GM19468 (cell line): ENCODE data around the gene TMED3.

Source experiments
- ATAC-seq: cut with Tn5 transposase; IDR thresholded peaks from one replicate; pipeline ENCODE4 v1.9.1; 2021; ENCODE audit warnings: mild to moderate bottlenecking, moderate library complexity, moderate number of reproducible peaks; ENCODE audit not compliant: unreplicated experiment; ENCODE audit errors: extremely low read depth

The TMED3 gene

GRCh38 chr15:79310985-79311900, at the start of gene TMED3:
Gene TMED3, plus strand, starts transcription at chr15:79311112. Its CDS starts 138 bp downstream, at chr15:79311250.
- ATAC-seq, result peak; percentile 87

GRCh38 chr15:79261836-79262235, 49.1 kb upstream of the TMED3 start:
- ATAC-seq, result no peak

GRCh38 chr15:79265167-79265566, 45.7 kb upstream of the TMED3 start:
- no peak for ATAC-seq

GRCh38 chr15:79265987-79266579, 44.8 kb upstream of the TMED3 start:
- no peak for ATAC-seq

GRCh38 chr15:79282371-79283251, 28.3 kb upstream of the TMED3 start, which contains the start of gene ANKRD34C:
Gene ANKRD34C, plus strand, starts transcription at chr15:79282722. Its CDS starts 10,563 bp downstream, at chr15:79293285.
- no peak for ATAC-seq

GRCh38 chr15:79283252-79284048, 27.5 kb upstream of the TMED3 start:
- no peak for ATAC-seq

- ATAC-seq, result no peak
Observed at GRCh38 chr15:79290642-79291275, 20.2 kb upstream of the TMED3 start.

- no peak for ATAC-seq
Observed at GRCh38 chr15:79292011-79292410, 18.9 kb upstream of the TMED3 start.

GRCh38 chr15:79294075-79294474, 16.8 kb upstream of the TMED3 start:
- no peak for ATAC-seq

- ATAC-seq, result no peak
Observed at GRCh38 chr15:79296583-79296982, 14.3 kb upstream of the TMED3 start.

GRCh38 chr15:79299126-79299840, 11.6 kb upstream of the TMED3 start:
- ATAC-seq, result no peak

GRCh38 chr15:79299841-79300235, 11.1 kb upstream of the TMED3 start:
- no peak for ATAC-seq

GRCh38 chr15:79307251-79307650, 3.7 kb upstream of the TMED3 start:
- no peak for ATAC-seq

GRCh38 chr15:79308874-79309273, 2.0 kb upstream of the TMED3 start:
- ATAC-seq, result no peak

GRCh38 chr15:79310612-79310984, 314 bp upstream of the TMED3 start:
- no peak for ATAC-seq

GRCh38 chr15:79311901-79312553, 1.1 kb downstream of the TMED3 start:
- ATAC-seq, result no peak

GRCh38 chr15:79314186-79314585, 3.3 kb downstream of the TMED3 start:
- no peak for ATAC-seq

- no peak for ATAC-seq
Observed at GRCh38 chr15:79314811-79315210, 3.9 kb downstream of the TMED3 start.
